GM23338 (cell line): ENCODE data around the gene YBX2. TPM values are rescaled to one million over a fixed set of nuclear protein-coding genes. Genes with fewer than 3 reads are reported as not detected.
A peak's percentile ranks its signal among the peaks of the same experiment; 100 is the strongest.

Source experiments
- ATAC-seq: fragments of 200-7000 bp; cut with Tn5 transposase; 3 replicates; pipeline ENCODE4 v1.9.1; 2020
- DNase-seq: peaks from one replicate; pipeline ENCODE4 v3.0.0-alpha.2; 2015; ENCODE audit warnings: low spot score
- H2AFZ ChIP-seq: fragments of 200-600 bp; sonication (generic); 2 replicates; pipeline ENCODE4 v1.8.0; 2016; ENCODE audit warnings: antibody characterized with exemption, mild to moderate bottlenecking, moderate library complexity
- H3F3A ChIP-seq: fragments of 200-600 bp; sonication (generic); replicated peaks from 2 replicates; pipeline ENCODE4 v1.8.0; 2017; ENCODE audit warnings: antibody characterized with exemption, mixed run types, low read depth
- H3K27ac ChIP-seq: fragments of 200-600 bp; sonication (generic); 2 replicates; pipeline ENCODE4 v1.6.1; 2016; ENCODE audit warnings: low read depth
- H3K27me3 ChIP-seq: fragments of 200-600 bp; sonication (generic); 2 replicates; pipeline ENCODE4 v1.8.0; 2016; ENCODE audit warnings: mild to moderate bottlenecking, mixed run types, moderate library complexity; ENCODE audit not compliant: insufficient read depth
- H3K36me3 ChIP-seq: fragments of 200-600 bp; sonication (generic); 2 replicates; pipeline ENCODE4 v1.8.0; 2016; ENCODE audit warnings: mild to moderate bottlenecking; ENCODE audit not compliant: insufficient read depth
- H3K4me1 ChIP-seq: fragments of 200-600 bp; sonication (generic); 2 replicates; pipeline ENCODE4 v1.8.0; 2016; ENCODE audit warnings: mild to moderate bottlenecking, moderate library complexity; ENCODE audit not compliant: insufficient read depth
- H3K4me2 ChIP-seq: fragments of 200-600 bp; sonication (generic); 2 replicates; pipeline ENCODE4 v1.7.1; 2017; ENCODE audit warnings: mixed run types
- H3K4me3 ChIP-seq: fragments of 200-600 bp; sonication (generic); 2 replicates; pipeline ENCODE4 v1.6.1; 2016; ENCODE audit warnings: mixed run types
- H3K79me2 ChIP-seq: fragments of 200-600 bp; sonication (generic); replicated peaks from 2 replicates; pipeline ENCODE4 v1.8.0; 2017; ENCODE audit warnings: mild to moderate bottlenecking; ENCODE audit not compliant: insufficient read depth
- H3K9me2 ChIP-seq: fragments of 200-600 bp; sonication (generic); 2 replicates; pipeline ENCODE4 v1.8.0; 2017; ENCODE audit not compliant: insufficient read depth
- H4K20me1 ChIP-seq: fragments of 200-600 bp; sonication (generic); replicated peaks from 2 replicates; pipeline ENCODE4 v1.8.0; 2017; ENCODE audit warnings: mild to moderate bottlenecking; ENCODE audit not compliant: insufficient read depth
- H3K27ac Mint-ChIP-seq: 2 replicates; pipeline ENCODE4 v1.8.0; 2020; ENCODE audit warnings: inconsistent platforms, mild to moderate bottlenecking, moderate library complexity, mixed read lengths
- H3K27me3 Mint-ChIP-seq: 3 replicates; pipeline ENCODE4 v1.8.0; 2022; ENCODE audit warnings: low read depth, mild to moderate bottlenecking, moderate library complexity, mixed read lengths, inconsistent platforms; ENCODE audit not compliant: insufficient read depth, poor library complexity
- H3K36me3 Mint-ChIP-seq: 3 replicates; pipeline ENCODE4 v1.8.0; 2021; ENCODE audit warnings: low read depth, mild to moderate bottlenecking, inconsistent platforms, moderate library complexity, mixed read lengths
- H3K4me1 Mint-ChIP-seq: 3 replicates; pipeline ENCODE4 v1.8.0; 2020; ENCODE audit warnings: mild to moderate bottlenecking, inconsistent platforms, mixed read lengths
- H3K4me3 Mint-ChIP-seq: 3 replicates; pipeline ENCODE4 v1.8.0; 2021; ENCODE audit warnings: moderate library complexity, mild to moderate bottlenecking, inconsistent platforms, mixed read lengths
- H3K9me3 Mint-ChIP-seq: 3 replicates; pipeline ENCODE4 v1.8.0; 2020; ENCODE audit warnings: moderate library complexity, mild to moderate bottlenecking, inconsistent platforms, mixed read lengths
- CREB1 ChIP-seq: fragments of 250-450 bp; sonication (Bioruptor Pico); IDR thresholded peaks from 2 replicates; pipeline ENCODE4 v1.5.0; 2020; ENCODE audit warnings: low read depth, mild to moderate bottlenecking, moderate library complexity
- CTCF ChIP-seq, 2 experiments: fragments of 200-600 bp in 1 of 2; sonication (generic) in 1 of 2; conservative IDR thresholded peaks; 2 replicates each; pipeline versions ENCODE4 v1.5.1 to v1.6.1; 2016 to 2017; ENCODE audit warnings: antibody characterized with exemption in 2 of 2, low read depth in 2 of 2, mild to moderate bottlenecking in 2 of 2, moderate library complexity in 1 of 2
- ETS1 ChIP-seq: IDR thresholded peaks from 2 replicates; pipeline ENCODE4 v1.6.1; 2016; ENCODE audit warnings: antibody characterized with exemption
- EZH2phosphoT487 ChIP-seq: fragments of 200-600 bp; sonication (generic); IDR thresholded peaks from one replicate; pipeline ENCODE4 v1.8.1; 2018; ENCODE audit warnings: antibody characterized with exemption; ENCODE audit not compliant: unreplicated experiment
- NANOG ChIP-seq: IDR thresholded peaks from 2 replicates; pipeline ENCODE4 v1.6.1; 2016; ENCODE audit warnings: antibody characterized with exemption, borderline replicate concordance
- POLR2AphosphoS5 ChIP-seq: IDR thresholded peaks from 2 replicates; pipeline ENCODE4 v1.6.1; 2016; ENCODE audit warnings: antibody characterized with exemption, low read depth
- STAT1 ChIP-seq: IDR thresholded peaks from one replicate; pipeline ENCODE4 v1.6.1; 2016; ENCODE audit warnings: antibody characterized with exemption; ENCODE audit not compliant: unreplicated experiment
- polyA plus RNA-seq: library from polyadenylated mRNA; unstranded; fragments of >200 nt; fragmentation: Nextera tagmentation; extraction: Ambion mirVana; gene quantifications from 2 replicates; pipeline ENCODE4 v1.2.1, GENCODE V29; 2016
- total RNA-seq: library from RNA; depleted of rRNA; stranded (reverse); fragments of >200 nt; shearing (Covaris generic); gene quantifications from 2 replicates; pipeline ENCODE4 v1.2.3, GENCODE V29; 2014

YBX2 gene
- total and polyA plus RNA-seq, 2 experiments from 2014 or later: 22.5 to 36.5 TPM

- DNase-seq (peak; percentile 64), ATAC-seq (peak; percentile 25)
- Histone ChIP-seq H2AFZ (no peak overlapping the region), H3K9me2 (no peaks in the 10 kb centered on the region), H3K27me3 (no peaks in the 10 kb centered on the region), H3K4me3 (peak overlapping the region; percentile 98), H3F3A (peaks cover 51% of the 10 kb centered on the region), H3K36me3 (peaks cover 32% of the 10 kb centered on the region), H3K27ac (peak overlapping the region; percentile 99), H3K4me1 (peaks cover 20% of the 10 kb centered on the region; the same call in 1 of the 2 replicates), H3K79me2 (peaks cover 35% of the 10 kb centered on the region), H3K4me2 (peak overlapping the region; percentile 98), H4K20me1 (peaks cover 38% of the 10 kb centered on the region)
- Mint-ChIP-seq H3K4me3 (peak overlapping the region; percentile 98), H3K27me3 (peaks cover 36% of the 10 kb centered on the region), H3K36me3 (peaks cover 47% of the 10 kb centered on the region), H3K27ac (peak overlapping the region; percentile 99), H3K4me1 (peaks cover 38% of the 10 kb centered on the region), H3K9me3 (peaks cover 9% of the 10 kb centered on the region; the same call in 2 of the 3 replicates)
- TF ChIP-seq CREB1 (CRISPR knock-in tag) (peak; percentile 77), ETS1 (no peak)
These were observed 13.5 kb upstream of the YBX2 start for GRCh38 chr17:7307686-7308624.

- peaks cover 29% of the 10 kb centered on the region for H3K27me3 Mint-ChIP-seq
- H3K4me3 ChIP-seq: peak within 1 kb of the TSS; percentile 98
- no peaks in the 10 kb centered on the region for H3K27me3 ChIP-seq
- DNase-seq (peak; percentile 100), ATAC-seq (peak; percentile 76)
- H2AFZ ChIP-seq: peak within 1 kb of the TSS; percentile 76
- H3K9me3 Mint-ChIP-seq: peaks cover 9% of the 10 kb centered on the region; the same call in 2 of the 3 replicates
- TF ChIP-seq POLR2AphosphoS5 (peak; percentile 78), EZH2phosphoT487 (no peak), CREB1 (CRISPR knock-in tag) (peak; percentile 87)
- H3F3A ChIP-seq: peaks cover 45% of the 10 kb centered on the region
- H3K36me3 Mint-ChIP-seq: peaks cover 38% of the 10 kb centered on the region
- H3K4me3 Mint-ChIP-seq: peak within 1 kb of the TSS; percentile 98
- H3K27ac ChIP-seq: peak within 1 kb of the TSS; percentile 99
- H3K36me3 ChIP-seq: peaks cover 27% of the 10 kb centered on the region
- peaks cover 31% of the 10 kb centered on the region for H3K4me1 Mint-ChIP-seq
- peaks cover 31% of the 10 kb centered on the region for H4K20me1 ChIP-seq
- H3K79me2 ChIP-seq: peaks cover 35% of the 10 kb centered on the region
- H3K4me2 ChIP-seq: peak within 1 kb of the TSS; percentile 98
- peaks cover 20% of the 10 kb centered on the region; the same call in 1 of the 2 replicates for H3K4me1 ChIP-seq
- H3K27ac Mint-ChIP-seq: peak within 1 kb of the TSS; percentile 99
- no peaks in the 10 kb centered on the region for H3K9me2 ChIP-seq
These were observed 12.7 kb upstream of the YBX2 start, which contains the start of gene EIF5A for GRCh38 chr17:7306911-7307685. EIF5A (plus strand) TSS chr17:7307628; CDS start chr17:7309636, 2,008 bp downstream.

GRCh38 chr17:7304179-7304578, 9.7 kb upstream of the YBX2 start:
- Histone ChIP-seq H2AFZ (no peak overlapping the region), H3K4me3 (no peak overlapping the region), H4K20me1 (peaks cover 5% of the 10 kb centered on the region), H3K9me2 (no peaks in the 10 kb centered on the region), H3K79me2 (peaks cover 12% of the 10 kb centered on the region), H3K36me3 (peaks cover under 1% of the 10 kb centered on the region; the same call in 1 of the 2 replicates), H3K4me1 (peaks cover 2% of the 10 kb centered on the region; the same call in 1 of the 2 replicates), H3F3A (peaks cover 18% of the 10 kb centered on the region), H3K27ac (no peak overlapping the region), H3K27me3 (no peaks in the 10 kb centered on the region; the same call in 1 of the 2 replicates), H3K4me2 (no peak overlapping the region)
- Mint-ChIP-seq H3K4me3 (no peak overlapping the region; the same call in 2 of the 3 replicates), H3K36me3 (peaks cover 9% of the 10 kb centered on the region), H3K9me3 (peaks cover 6% of the 10 kb centered on the region; the same call in 2 of the 3 replicates), H3K27ac (no peak overlapping the region), H3K27me3 (peaks cover 23% of the 10 kb centered on the region), H3K4me1 (peaks cover 4% of the 10 kb centered on the region; the same call in 2 of the 3 replicates)
- DNase-seq: no peak
- no peak for ATAC-seq
- TF ChIP-seq POLR2AphosphoS5 (no peak), EZH2phosphoT487 (no peak), NANOG (no peak), STAT1 (no peak), CTCF (conservative IDR thresholded peaks at IDR 0.05; ENCODE audit: low read depth in 2 of 2) (no peak), ETS1 (no peak)
